ENCODE measurements around the gene MTHFSD. TPM values are rescaled to one million over a fixed set of nuclear protein-coding genes. Genes with fewer than 3 reads are reported as not detected.

Gene MTHFSD
- total and polyA plus RNA-seq, 12 donors: 7.6 to 22.2 (median 17.6) TPM

DNA sequence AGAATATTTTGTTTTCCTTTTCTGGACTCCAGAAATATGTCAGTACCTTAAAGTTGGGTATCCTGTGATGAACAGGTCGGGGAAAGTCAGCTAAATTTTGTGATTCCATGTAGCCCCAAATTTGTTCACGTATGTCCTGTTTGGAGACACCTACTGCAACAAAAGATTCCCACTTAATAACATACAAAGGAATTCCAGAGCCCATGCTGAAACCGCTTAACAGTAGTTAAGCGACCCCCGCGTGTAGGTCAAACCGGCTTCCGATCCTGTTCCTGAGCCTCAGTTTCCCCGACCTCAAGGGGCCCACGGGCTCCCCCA lies 477 bp downstream of the MTHFSD start:
- Histone ChIP-seq H3K36me3 (replicated peaks in 1 of 2) (no peaks in the 10 kb centered on the region), H3K27ac (peak overlapping the region in 4 of 5 donors; percentile 64 to 90 (median 85)), H3K4me3 (peak overlapping the region; percentile 68 to 94 (median 90)), H3K4me1 (replicated peaks in 1 of 2) (peaks cover 7 to 11% of the 10 kb centered on the region in 2 donors), H3K9me3 (replicated peaks in 1 of 3) (no peaks in the 10 kb centered on the region), H3K27me3 (no peaks in the 10 kb centered on the region)
- TF ChIP-seq POLR2A (IDR thresholded peaks at IDR 0.05) (no peak), CTCF (IDR thresholded peaks at IDR 0.05) (no peak)
- DNase-seq: no peak
- intact Hi-C loops (cut with DNase I): no loop called here
- 5 to 9% (median 6%) methylated on average over 10 of the region's 10 CpGs for WGBS, 4 donors

- 92 to 97% (median 95%) methylated on average over 8 to 22 of the region's 22 CpGs for WGBS, 4 donors
Measured at GRCh38 chr16:86553356-86553755, 1.7 kb downstream of the MTHFSD start.

DNA sequence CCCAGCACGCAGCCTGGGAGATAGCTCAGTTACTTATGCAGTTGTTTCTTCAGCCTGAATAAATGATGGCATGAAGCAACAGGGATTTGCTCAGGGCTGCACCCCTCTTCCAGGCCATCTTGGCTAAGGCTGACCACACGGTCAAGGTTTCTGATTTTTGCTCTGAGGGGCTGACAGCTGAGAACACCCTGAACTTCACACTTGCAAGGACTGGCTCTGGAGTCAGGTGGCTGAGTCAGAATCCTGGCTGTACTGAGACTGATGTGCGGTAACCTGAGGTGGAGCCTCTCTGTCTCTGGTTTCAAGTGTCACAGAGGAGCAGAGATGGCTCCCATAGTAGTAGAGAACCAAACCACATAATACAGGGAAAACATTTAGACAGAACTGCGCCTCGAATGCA lies 4.8 kb downstream of the MTHFSD start:
- no peak overlapping the region for H3K4me3 ChIP-seq
- no peaks in the 10 kb centered on the region for H3K9me3 ChIP-seq (replicated peaks in 1 of 3)
- H3K27ac ChIP-seq: no peak overlapping the region
- WGBS, 4 donors: 90 to 95% (median 93%) methylated on average over 4 to 5 of the region's 5 CpGs
- intact Hi-C loops (cut with DNase I): no loop called here
- H3K27me3 ChIP-seq: no peaks in the 10 kb centered on the region
- DNase-seq: no peak
- H3K36me3 ChIP-seq (replicated peaks in 1 of 2): peaks cover 0 to 21% of the 10 kb centered on the region in 2 donors
- H3K4me1 ChIP-seq (replicated peaks in 1 of 2): peaks cover 7 to 8% of the 10 kb centered on the region in 2 donors
- TF ChIP-seq POLR2A (IDR thresholded peaks at IDR 0.05): no peak
- no peak for TF ChIP-seq CTCF (IDR thresholded peaks at IDR 0.05)

More at GRCh38 chr16:86553356-86553755, 1.7 kb downstream of the MTHFSD start:
- Histone ChIP-seq H3K27ac (no peak overlapping the region), H3K4me1 (replicated peaks in 1 of 2) (peaks cover 7 to 11% of the 10 kb centered on the region in 2 donors), H3K27me3 (no peaks in the 10 kb centered on the region), H3K9me3 (replicated peaks in 1 of 3) (no peaks in the 10 kb centered on the region), H3K4me3 (no peak overlapping the region), H3K36me3 (replicated peaks in 1 of 2) (no peaks in the 10 kb centered on the region)
- intact Hi-C loops (cut with DNase I): no loop called here
- no peak for DNase-seq
- TF ChIP-seq POLR2A (IDR thresholded peaks at IDR 0.05) (no peak), CTCF (IDR thresholded peaks at IDR 0.05) (no peak)

DNA sequence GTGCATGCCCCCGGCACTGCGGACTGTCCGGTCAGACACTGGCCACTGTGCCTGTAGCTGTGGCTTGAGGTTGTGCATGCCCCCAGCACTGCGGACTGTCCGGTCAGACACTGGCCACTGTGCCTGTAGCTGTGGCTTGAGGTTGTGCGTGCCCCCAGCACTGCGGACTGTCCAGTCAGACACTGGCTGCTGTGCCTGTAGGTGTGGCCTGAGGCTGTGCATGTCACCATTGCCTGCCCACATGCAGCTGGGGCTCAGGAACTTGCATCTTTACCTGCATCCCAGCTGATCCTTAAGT lies 5.2 kb downstream of the MTHFSD start:
- peaks cover 7 to 8% of the 10 kb centered on the region in 2 donors for H3K4me1 ChIP-seq (replicated peaks in 1 of 2)
- H3K9me3 ChIP-seq (replicated peaks in 1 of 3): no peaks in the 10 kb centered on the region
- H3K4me3 ChIP-seq: no peak overlapping the region
- WGBS, 4 donors: 84 to 99% (median 96%) methylated on average over 5 to 7 of the region's 7 CpGs; no CpG with 5 or more reads in 1 of the 4 donors
- no peak for DNase-seq
- TF ChIP-seq POLR2A (IDR thresholded peaks at IDR 0.05) (no peak), CTCF (IDR thresholded peaks at IDR 0.05) (no peak)
- H3K27me3 ChIP-seq: no peaks in the 10 kb centered on the region
- H3K36me3 ChIP-seq (replicated peaks in 1 of 2): peaks cover 0 to 21% of the 10 kb centered on the region in 2 donors
- no peak overlapping the region for H3K27ac ChIP-seq
- intact Hi-C loops (cut with DNase I): no loop called here
